ENCODE data around the gene MRPL18.
"Not testable (repeated sequence)": the region's sequence is repeated elsewhere in the genome, so short reads cannot be mapped to it uniquely, and the experiment has no call there.

The MRPL18 gene

DNA sequence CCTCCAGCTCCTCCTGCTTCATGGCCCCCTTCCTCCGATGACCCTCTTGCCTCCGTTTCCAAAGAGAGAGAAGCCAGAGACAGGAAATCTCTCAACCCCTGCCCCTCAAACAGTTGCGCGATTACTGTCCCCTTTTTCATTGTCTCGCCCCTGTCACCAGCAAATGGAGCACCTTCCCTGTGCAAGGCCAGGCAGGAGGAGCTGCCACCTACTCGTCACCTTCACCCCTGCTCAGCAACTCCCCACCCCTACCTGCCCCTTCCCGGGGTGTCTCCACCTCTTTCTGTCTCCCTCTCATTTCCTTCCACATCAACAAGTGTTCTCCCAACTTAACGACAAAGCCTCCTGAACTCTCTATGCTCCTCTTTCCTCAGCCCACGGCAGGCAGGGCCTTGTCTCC, 23.5 kb downstream of the MRPL18 start:
- Histone ChIP-seq H3K4me2 (ENCODE audit: low read length) (no peak overlapping the region), H3K79me2 (ENCODE audit: low read length) (no peaks in the 10 kb centered on the region), H3K36me3 (replicated peaks; ENCODE audit: low read depth, low read length) (peaks cover 4% of the 10 kb centered on the region), H2AFZ (ENCODE audit: low read depth, low read length) (no peak overlapping the region), H3K4me3 (ENCODE audit: low read length) (no peak overlapping the region), H4K20me1 (ENCODE audit: insufficient read depth, low read length) (no peaks in the 10 kb centered on the region), H3K27me3 (ENCODE audit: low read depth, low read length) (no peaks in the 10 kb centered on the region), H3K9ac (ENCODE audit: low read length) (no peak overlapping the region), H3K27ac (ENCODE audit: low read length) (no peak overlapping the region), H3K4me1 (ENCODE audit: low read length) (peaks cover 15% of the 10 kb centered on the region), H3K9me3 (ENCODE audit: insufficient read depth, low read length) (no peaks in the 10 kb centered on the region)
- TF ChIP-seq EZH2phosphoT487 (IDR thresholded peaks at IDR 0.05; ENCODE audit: low read depth) (no peak), CTCF (IDR thresholded peaks at IDR 0.05; ENCODE audit: low read depth, low read length) (no peak)

GRCh38 chr6:159815410-159815809, 25.1 kb downstream of the MRPL18 start:
- TF ChIP-seq CTCF (IDR thresholded peaks at IDR 0.05; ENCODE audit: low read depth, low read length) (no peak), EZH2phosphoT487 (IDR thresholded peaks at IDR 0.05; ENCODE audit: low read depth) (no peak)
- no peaks in the 10 kb centered on the region for H3K79me2 ChIP-seq (ENCODE audit: low read length)
- peaks cover 15% of the 10 kb centered on the region for H3K4me1 ChIP-seq (ENCODE audit: low read length)

DNA sequence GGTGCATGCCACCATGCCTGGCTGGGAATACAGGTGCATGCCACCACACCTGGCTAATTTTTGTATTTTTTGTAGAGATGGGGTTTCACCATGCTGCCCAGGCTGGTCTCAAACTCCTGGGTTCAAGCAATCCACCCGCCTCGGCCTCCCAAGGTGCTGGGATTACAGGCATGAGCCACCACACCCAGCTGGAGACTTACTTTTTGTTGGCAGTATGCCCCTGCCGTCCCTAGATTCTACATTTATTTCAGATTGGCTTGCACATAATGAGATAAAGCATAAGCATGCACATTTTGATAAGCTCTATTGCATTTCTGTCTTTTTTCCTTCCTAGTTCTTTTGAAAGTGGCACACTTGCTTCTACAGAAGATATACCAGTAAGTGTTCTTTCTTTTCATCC, 26.5 kb downstream of the MRPL18 start:
- not testable (repeated sequence) for H3K9me3 ChIP-seq (ENCODE audit: insufficient read depth, low read length); H2AFZ ChIP-seq (ENCODE audit: low read depth, low read length); H3K79me2 ChIP-seq (ENCODE audit: low read length); H3K27me3 ChIP-seq (ENCODE audit: low read depth, low read length); H3K36me3 ChIP-seq (replicated peaks; ENCODE audit: low read depth, low read length); H3K4me1 ChIP-seq (ENCODE audit: low read length); H3K4me2 ChIP-seq (ENCODE audit: low read length); H4K20me1 ChIP-seq (ENCODE audit: insufficient read depth, low read length); H3K9ac ChIP-seq (ENCODE audit: low read length); H3K27ac ChIP-seq (ENCODE audit: low read length); H3K4me3 ChIP-seq (ENCODE audit: low read length)

More at GRCh38 chr6:159815410-159815809, 25.1 kb downstream of the MRPL18 start:
- no peak overlapping the region for H3K4me2 ChIP-seq (ENCODE audit: low read length)
- no peak overlapping the region for H3K9ac ChIP-seq (ENCODE audit: low read length)
- H3K4me3 ChIP-seq (ENCODE audit: low read length) = no peak overlapping the region
- no peak overlapping the region for H2AFZ ChIP-seq (ENCODE audit: low read depth, low read length)
- H3K27me3 ChIP-seq (ENCODE audit: low read depth, low read length) = no peaks in the 10 kb centered on the region
- no peak overlapping the region for H3K27ac ChIP-seq (ENCODE audit: low read length)
- no peaks in the 10 kb centered on the region for H3K9me3 ChIP-seq (ENCODE audit: insufficient read depth, low read length)
- no peaks in the 10 kb centered on the region for H4K20me1 ChIP-seq (ENCODE audit: insufficient read depth, low read length)
- peaks cover 4% of the 10 kb centered on the region for H3K36me3 ChIP-seq (replicated peaks; ENCODE audit: low read depth, low read length)

DNA sequence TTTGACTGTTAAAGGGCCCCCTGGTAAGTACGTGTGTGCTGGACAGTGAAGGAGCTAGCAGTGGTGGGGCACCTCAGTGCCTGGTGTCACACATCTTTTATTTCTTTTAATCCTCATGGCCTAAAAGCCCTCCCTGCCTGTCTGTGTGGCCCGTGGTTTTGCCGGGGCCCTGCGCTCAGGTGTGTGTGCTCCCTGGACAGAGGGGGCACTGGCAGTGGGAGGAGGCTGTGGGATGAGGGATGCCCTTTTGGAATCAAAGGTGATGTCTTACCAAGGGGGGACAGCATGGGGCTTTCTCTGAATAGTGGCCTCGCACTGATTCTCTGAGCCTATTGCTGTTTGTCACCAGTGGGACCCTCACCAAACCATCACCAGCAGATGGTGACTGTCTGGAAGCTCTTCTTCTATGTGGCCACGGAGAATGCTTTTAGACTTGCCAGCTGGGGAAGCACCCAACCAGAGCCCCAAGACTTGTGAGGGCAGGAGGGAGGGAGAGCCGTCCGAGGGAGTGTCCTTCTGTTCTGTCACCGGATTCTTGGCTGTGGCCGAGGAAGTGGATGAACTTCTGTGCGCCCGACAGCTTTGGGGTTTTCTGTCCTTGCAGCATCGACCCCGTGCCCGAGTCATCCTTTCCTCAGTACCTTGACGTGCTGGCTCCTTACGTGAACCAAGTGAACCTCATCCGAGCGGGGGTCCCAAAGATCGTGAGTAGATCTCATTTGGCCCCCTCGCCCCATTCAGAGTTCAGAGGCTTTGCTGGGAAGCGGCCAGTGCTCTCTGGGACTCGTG, 27.9 kb downstream of the MRPL18 start:
- no peak overlapping the region for H3K4me2 ChIP-seq (ENCODE audit: low read length)
- H3K27me3 ChIP-seq (ENCODE audit: low read depth, low read length) = no peaks in the 10 kb centered on the region
- no peak overlapping the region for H3K27ac ChIP-seq (ENCODE audit: low read length)

More for the DNA sequence above, 27.9 kb downstream of the MRPL18 start:
- no peak overlapping the region for H3K9ac ChIP-seq (ENCODE audit: low read length)
- no peak overlapping the region for H2AFZ ChIP-seq (ENCODE audit: low read depth, low read length)
- TF ChIP-seq CTCF (IDR thresholded peaks at IDR 0.05; ENCODE audit: low read depth, low read length) = no peak
- no peaks in the 10 kb centered on the region for H3K36me3 ChIP-seq (replicated peaks; ENCODE audit: low read depth, low read length)
- no peaks in the 10 kb centered on the region for H3K9me3 ChIP-seq (ENCODE audit: insufficient read depth, low read length)
- no peaks in the 10 kb centered on the region for H3K4me1 ChIP-seq (ENCODE audit: low read length)
- H3K4me3 ChIP-seq (ENCODE audit: low read length) = no peak overlapping the region
- no peaks in the 10 kb centered on the region for H4K20me1 ChIP-seq (ENCODE audit: insufficient read depth, low read length)
- no peaks in the 10 kb centered on the region for H3K79me2 ChIP-seq (ENCODE audit: low read length)
